HG02852 (cell line): ENCODE results near the gene MICAL2.

ENCODE experiments used
- ATAC-seq: cut with Tn5 transposase; IDR thresholded peaks from one replicate; pipeline ENCODE4 v1.9.1; 2021; ENCODE audit warnings: mild to moderate bottlenecking, moderate library complexity; ENCODE audit not compliant: unreplicated experiment

Gene MICAL2

DNA sequence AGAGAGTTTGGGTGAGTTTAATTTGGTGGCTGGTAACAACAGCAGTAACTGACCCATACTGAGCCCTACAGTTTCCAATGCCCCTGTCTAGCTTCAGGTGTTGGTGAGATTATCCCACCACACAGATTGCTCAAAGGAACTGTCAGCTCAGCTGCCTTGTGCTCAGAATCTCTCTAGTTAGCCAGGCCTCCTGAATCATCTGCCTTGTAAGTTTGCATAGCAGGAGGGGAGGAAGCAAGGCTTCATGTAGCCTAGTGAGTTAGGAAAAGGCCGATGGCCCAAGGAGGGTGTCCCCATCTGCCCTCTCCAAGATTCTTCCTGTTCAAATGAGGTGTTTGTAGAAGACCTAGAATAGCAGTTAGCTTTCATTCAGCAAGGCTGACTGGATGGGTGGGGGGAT lies 74.3 kb downstream of the MICAL2 start:
- no peak for ATAC-seq

DNA sequence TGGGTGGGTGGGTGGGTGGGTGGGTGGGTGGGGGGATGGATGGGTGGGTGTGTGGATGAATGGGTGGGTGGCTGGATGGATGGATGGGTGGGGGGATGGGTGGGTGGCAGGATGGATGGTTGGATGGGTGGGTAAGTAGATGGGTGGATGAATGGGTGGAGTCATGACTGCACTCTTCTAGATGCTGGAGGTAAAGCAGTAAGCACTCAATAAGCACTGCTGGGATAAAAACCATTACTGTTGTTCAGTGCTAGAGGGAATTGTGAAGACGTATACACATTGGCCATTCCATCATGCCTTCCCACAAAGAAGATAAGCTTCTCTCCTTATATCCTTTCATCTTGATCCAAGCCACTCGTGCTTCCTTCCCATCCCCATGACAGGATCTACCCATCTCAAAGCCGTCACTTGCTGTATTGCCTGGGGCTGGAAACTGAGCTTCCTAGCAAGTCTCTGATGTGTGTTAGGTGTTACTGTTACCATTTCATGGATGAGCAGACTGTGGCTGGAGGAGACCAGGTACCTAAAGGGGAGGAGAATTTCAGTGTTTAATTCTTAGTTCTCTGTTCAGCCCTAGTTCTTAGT lies 74.8 kb downstream of the MICAL2 start:
- ATAC-seq, result no peak

DNA sequence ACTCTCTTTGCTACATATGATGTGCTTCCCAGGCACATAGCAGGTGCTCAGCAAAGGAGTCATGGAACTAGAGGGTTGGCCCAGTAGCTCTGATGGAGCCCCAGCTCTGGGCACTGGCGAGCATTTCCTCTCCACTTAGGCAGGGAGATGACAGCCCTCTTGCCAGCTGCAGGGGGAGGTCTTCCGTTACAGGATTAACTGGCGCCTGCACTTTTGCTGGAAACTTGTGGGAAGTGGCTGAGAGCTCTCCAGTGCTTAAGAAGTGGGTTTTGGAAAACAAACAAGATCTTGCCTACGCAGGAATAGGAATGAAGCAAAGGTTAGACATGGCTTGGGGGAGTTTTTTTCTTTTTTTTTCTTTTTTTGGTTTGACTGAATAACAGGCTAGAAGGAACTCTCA lies 75.5 kb downstream of the MICAL2 start:
- ATAC-seq, result no peak

DNA sequence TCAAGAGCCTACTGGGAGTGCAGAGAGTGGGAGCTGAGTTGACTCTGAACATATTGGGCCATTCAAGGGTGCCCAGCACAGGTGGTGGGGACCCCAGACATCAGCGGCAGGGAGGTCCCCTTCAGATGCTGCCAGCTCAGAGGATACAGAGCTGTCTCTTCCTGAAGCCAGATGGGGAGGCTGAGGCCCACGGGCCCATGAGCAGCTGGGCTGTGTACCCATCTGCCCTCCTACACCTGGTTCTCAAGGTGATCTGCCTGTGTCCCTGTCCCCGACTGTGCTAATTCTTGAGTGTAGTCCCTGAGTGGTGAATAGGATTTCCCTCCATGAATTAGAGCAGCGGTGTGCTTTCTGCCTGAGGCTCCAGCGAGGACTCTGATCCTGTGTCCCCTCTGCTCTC lies 76.3 kb downstream of the MICAL2 start:
- no peak for ATAC-seq

DNA sequence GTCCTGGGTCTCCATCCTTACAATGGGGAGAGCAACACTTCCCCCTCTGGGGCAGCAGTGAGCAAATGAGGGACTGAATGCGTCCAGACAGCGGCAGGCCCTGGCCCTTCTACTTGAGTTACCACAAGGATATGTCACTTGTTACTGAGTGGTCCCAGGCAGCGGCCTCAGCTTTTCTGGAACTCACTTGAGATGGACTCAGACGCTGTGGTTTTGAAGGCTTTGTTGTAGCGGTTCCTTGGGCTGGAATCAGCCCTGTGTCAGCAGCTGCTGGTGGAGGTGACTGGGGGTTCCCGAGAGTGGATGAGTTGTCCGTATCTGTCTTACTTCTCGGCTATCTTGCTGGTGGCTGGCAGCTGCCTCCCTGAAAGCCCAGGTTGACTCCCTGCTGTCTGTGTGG lies 77.0 kb downstream of the MICAL2 start:
- ATAC-seq, result no peak

DNA sequence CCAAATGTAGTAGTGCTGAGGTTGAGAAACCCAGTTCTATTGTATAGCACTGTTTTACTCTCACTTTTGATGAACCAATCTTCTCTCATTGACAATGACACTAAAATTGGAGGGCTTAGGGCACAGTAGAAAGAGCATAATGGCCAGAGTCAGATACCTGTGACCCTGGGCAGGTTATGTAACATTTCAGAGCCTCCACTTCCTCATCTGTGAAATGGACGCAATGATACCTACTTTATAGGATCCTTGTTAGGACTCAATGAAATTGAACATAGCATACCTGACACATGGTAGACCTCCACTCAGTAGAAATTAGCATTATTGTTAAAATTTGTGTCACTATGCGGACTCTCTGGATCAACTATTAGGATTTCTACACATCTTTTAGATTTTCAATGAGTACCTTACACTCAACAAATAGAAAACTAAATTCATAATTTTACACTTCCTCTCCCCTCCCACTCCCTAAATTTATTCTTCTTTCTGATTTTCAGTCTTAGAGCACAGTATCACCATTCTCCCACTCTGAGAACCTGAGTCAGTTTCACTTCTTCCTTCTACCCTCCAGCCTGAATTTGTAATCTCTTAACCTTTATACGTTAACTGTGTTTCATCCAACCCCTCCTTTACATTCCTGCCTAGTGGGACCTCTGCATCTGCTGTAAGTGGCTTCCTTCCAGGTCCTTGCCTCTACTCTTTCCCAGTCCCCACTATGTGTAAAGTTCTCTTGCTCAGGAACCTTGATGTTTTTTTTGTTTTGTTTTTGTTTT lies 78.3 kb downstream of the MICAL2 start:
- peak; percentile 73 for ATAC-seq

DNA sequence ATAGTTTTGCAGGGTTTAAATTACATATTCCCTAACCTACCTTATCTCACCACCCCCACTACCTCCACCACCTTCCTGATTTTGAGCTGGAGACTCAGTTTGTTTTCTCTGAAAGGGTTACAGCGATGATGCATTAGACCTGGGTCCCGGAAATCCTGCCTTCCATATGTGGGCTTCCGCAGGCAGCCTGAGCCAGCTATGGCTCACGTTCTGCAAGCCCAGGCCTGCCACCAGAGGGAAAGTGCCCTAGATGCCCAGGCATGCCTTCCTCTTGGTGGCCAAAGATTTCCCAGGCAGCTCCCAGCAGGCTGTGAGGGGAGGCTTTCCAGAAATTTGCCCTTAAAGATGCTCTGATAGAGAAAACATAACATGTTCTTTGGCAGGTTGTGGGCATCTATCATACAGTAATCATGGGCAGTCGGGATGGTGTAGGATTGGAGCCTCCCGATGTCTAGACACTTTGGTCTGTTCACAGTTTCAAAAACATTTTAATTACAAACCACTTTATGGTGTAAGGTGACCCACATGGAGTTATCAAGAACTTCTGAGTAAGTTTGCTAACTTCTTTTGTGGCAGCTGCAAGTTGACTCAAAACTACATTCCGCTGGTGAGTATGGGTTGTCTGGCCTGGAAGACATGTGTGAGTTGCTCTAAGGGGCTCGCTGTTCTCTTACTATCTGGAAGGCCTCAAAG lies 79.3 kb downstream of the MICAL2 start:
- ATAC-seq, result no peak

DNA sequence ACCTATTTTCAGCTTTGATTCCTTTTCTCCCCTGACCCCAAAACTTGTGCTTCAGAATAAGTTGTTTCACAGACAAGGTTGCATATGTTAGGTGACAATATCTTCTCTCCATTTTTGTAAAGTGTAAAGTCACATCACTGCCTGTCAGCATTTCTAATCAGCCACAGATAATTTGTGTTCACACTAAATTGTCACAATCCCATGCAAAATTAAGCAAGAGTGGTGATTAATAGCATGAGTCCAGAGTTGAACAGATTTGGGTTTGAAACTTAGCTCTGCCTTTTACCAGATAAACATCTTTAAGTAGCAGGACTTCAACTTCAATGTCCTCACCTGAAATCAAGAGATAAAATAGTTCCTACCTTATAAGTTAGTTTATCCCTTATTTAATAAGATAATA lies 80.1 kb downstream of the MICAL2 start:
- ATAC-seq, result no peak

DNA sequence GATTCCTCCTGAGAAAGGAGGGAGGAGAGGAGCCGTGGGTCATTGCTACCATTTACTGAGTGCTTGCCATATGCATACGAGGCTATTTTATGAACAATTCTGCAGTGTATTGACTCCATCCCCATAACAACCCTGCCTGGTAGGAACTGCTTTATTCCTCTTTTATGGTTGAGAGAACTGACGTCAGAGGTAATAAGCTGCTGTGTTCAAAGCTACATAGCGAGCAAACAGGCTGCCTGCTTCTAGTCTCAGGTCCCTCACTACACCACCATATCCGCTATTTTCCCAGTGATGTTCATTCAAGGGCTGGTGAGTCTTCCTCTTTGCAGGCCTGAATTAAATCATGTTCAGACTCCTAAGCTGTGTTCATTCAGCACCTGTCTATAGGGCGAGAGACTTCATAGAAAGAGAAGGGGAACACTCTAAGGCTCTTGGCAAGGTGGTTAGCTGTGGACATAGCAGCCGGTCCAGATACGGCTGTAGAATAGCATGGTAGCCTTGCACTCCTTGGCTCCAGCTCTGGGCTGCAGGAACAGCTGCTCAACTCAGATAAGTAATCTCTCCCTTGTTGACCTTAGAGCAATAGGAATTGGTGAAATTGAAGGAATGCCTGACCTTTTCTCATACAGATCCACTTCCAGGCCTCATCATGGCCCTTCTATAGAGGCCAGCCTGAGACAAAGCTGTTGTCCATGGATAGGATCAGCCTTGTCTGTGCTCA lies 82.6 kb downstream of the MICAL2 start:
- ATAC-seq, result no peak

DNA sequence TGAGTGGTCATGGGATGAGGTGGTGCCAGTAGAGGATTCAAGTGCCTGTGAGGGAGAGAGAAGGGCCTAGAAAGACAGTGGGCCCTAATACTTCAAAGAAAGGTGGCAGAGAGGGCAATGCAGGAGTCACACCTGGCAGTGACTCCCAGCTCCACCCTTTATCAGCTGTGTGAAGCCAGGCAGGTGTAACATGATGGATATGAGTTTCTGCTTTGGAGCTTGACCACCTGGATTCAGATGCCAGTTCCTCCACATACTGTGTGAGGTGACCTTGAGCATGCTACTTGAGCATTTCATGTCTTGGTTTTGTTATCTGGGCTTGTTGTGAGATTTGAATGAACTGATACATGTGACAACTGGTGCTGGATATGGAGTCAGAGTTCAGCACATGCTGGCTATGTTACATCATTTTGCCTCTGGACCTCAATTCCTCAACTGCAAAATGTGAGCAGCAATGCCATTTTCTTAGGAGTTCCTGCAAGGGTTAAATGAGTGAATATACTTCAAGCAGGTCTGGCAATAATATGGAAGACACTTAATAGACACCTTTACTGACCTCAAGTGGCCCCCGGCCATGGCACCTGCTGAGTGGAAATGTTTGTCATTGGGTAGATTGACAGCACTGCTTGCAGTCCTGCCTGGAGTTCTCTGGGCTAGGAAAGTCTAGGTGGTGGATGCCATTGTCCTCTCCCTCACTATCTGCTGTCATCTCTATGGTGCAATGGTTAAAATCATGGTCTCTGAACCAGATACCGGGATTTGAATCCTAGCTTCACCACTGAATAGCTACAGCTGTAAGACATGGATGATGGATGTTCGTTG lies 83.3 kb downstream of the MICAL2 start:
- no peak for ATAC-seq

DNA sequence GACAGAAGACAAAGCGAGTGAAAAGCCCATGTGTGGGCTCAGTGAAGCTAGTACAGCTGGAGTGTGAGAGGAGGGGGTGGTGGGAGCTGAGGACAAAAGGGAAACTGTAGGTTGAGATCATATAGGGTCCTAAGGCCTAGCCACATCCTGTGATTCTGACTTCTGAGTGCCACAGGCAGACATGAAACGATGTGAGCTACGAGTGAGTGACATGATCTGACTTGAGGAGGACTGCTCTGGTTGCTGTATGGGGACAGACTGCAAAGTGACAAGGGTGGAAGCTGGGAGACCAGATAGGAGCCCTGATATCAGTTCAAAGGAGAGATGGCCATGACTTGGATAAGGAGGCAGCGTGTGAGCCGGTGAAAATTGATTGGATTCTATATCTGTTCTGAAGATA lies 85.4 kb downstream of the MICAL2 start:
- peak; percentile 86 for ATAC-seq

DNA sequence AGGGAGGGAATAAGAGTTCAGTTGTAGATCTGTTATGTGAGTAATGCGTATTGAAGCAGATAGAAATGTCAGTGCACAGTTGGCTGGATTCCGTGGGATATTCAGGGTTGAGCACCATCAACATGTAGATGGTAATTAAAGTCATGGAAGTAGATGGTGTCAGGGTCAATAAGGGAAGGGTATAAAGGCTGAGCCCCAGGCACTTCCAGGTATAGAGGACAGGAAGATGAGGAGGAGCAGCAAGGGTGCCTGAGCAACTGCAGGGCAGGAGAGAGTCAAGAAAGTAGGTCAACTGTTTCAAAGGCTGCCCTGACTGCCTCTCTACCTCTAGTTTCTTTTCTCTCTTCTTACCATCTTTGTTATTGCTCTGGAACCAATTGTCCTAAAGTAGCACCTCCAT lies 85.9 kb downstream of the MICAL2 start:
- ATAC-seq, result no peak

DNA sequence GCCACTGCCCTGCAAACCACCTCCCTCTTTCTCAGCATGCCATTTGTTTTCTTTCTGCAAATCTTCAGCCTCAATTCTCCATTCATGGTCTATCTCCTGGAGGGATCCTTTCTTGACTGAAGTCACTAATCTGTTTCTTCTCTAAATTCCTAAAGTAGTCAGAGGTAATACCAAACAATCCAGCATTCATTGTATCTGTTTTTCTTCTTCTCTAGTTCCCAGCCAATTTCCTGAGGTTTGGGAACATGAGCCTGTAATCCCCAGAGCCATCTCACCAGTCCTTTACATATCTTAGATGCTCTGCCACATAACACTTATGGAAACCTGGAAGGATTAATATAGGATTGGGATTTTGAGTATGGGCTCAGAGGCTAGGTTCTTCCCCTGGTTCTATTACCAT lies 86.5 kb downstream of the MICAL2 start:
- ATAC-seq, result no peak

DNA sequence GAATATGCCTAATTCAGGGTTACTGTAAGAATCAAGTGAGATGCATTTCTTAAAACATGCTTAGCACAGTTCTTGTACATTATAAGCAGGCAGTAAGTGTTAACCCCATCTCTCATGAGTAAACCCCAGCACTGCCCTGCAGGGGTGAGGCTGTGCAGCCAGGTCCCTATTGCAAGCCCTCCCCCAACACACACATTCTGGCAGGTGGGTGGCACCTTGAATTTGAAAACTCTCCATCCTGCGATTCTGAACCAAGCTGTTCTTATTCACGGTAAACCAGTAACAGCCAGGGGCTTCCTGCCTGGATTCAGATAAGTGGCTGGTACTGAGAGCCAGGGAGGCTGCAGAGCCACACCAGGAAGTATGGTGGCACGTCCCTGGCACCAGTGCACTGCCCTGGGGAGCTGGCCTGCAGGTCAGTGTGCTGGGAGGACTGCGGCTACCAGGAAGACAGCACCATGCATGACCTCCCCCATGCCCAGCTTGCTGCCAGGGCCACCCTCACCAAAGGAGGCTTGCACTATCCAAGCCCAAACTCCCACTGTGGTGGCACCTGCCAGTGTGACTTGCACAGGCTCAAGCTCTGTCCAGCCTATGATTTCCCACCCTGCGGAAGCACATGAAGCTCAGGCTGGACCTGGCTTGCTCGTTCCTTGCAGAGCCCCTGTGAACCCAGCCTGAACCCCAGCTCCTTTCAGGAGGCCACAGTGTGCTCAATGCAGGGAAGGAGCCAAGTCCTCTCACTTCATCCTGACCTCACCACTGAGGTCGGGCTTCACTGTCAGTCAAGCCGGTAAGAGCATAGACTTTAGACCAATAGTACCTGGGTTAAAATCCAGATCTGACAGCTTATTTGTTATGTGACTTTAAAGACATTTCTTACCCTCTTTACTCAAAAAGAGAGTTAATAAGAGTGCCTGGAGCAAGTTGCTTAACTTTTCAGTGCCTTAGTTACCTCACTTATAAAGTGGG lies 88.1 kb downstream of the MICAL2 start:
- no peak for ATAC-seq

DNA sequence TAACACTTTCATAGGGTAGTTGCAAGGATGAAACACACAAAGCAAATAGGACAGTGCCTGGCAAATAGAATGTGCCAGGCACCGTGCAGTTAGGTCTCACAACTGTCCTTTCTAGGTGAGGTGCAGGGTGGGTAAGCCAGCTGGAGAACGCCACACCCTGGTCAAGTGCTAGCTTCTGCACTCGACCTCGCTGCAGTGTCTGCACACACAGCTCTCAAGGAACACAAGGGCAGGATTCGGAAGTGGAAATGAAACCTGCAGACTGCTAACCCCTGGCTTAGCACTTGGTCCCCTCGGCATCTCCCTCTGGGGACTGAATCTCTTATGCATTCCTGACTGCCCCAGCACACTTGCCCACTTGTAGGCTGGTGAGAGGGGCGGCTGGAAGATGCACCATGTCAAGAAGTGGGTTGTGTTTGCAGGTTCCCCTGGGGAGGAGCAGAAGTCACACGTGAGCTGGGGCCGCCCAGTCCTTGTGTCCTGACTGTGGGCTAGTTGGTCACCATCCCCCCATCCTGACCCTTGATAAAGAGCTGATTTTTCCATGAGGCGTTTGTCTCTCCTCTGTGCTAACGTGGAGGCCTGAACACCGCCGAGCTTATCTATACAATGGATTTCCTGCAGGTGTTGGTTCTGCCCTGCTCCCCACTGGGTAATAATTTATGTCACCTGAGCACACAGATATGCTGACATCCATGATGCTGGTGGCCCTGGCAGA lies 89.0 kb downstream of the MICAL2 start:
- no peak for ATAC-seq

DNA sequence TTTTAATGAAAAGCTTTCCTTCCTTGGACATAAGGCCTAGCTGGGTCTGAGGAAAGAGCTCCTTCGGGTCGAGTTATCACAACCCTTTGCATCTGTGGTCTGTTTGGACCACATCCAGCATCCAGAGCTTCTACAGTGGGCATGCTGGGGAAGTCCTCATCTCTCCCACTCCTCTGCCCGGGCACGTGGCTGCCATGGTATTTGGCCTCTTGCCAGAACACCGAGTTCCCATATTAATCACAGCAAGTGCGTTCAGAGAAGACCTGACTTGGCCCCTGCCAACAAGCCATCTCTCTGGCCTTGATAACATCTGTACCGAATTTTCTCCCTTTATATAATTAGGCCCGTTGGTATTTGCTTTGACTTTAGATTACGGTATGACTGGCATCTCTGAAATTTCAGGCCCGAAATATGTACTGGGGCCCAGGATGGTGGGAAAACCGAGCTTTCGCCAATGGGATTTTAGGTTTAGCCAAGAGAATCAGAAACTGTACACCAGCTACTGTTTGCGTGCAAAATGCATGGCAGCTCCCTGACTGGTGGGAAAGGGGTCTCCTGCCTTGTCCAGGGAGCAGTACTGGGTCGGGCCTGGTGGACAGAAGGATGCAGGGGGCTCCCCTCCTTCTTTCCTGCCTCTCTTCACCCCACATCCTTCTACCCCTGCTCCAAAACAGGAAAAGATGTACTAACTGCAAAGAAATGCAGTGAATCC lies 90.0 kb downstream of the MICAL2 start:
- ATAC-seq, result no peak

DNA sequence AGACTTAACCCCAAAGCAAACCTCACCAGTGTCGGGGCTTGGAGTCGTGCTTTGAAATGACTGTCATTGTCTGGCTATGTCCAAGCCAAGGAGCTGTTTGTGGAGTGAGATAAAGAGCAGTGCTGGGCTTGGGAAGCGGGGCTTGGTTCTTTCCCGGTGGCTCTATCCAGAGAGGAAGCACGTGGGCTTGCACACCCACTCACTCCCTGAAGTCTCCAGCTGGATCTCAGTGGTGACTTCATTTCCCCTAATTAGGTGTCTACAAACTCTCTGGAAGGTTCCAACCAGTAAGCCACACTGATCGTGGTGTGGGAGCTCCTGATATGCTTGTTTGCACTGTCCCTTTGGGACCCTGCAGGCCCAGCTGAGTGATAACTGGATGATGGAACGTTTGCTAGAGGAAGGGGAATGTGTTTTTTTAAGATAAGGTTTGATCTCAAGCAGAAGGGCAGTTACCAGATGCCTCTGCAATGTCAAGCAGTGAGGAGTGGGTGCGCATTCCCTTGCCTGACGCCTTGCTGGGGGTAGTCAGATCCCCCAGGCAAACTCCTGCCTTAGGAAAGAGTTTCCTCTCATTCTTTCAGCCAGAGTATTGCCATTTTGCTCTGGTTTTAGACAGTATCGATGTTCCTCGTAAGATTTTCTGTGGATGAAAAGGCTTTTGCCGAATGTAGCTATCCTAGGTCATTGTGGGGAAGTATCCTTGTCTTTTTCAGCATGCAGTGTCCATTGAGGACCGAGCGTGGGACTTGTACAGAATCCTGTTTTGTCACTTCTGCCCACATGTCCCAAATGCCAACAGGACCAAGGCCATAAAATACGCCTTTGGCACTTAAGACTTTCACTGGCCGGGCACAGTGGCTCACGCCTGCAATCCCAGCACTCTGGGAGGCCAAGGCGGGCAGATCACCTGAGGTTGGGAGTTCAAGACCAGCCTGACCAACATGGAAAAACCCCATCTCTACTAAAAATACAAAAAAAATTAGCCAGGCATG lies 90.9 kb downstream of the MICAL2 start:
- no peak for ATAC-seq
